ENCODE measurements around the gene MYO1H.
A peak's percentile ranks its signal among the peaks of the same experiment; 100 is the strongest.

MYO1H gene

GRCh38 chr12:109377139-109377685, 29.5 kb downstream of the MYO1H start:
- H3K4me3 ChIP-seq (ENCODE audit: low read depth, low read length): no peak overlapping the region
- no peak for TF ChIP-seq CTCF (IDR thresholded peaks at IDR 0.05; ENCODE audit: insufficient read depth, low read length, missing control alignments)
- DNase-seq (ENCODE audit: low read depth, low spot score): no peak
- CTCF ChIA-PET: interaction anchor here (1.0 to 11.2 kb wide), 4 partner anchors 8 to 17 kb away, joined by 3 to 97 read pairs (median 4); no protein-coding TSS in a partner anchor
- POLR2A ChIA-PET: no interaction called here

- TF ChIP-seq CTCF (IDR thresholded peaks at IDR 0.05; ENCODE audit: insufficient read depth, low read length, missing control alignments): no peak
- DNase-seq (ENCODE audit: low read depth, low spot score): no peak
- H3K4me3 ChIP-seq (ENCODE audit: low read depth, low read length): no peak overlapping the region
- ChIA-PET CTCF (interaction anchor here (0.6 to 11.2 kb wide), 5 partner anchors 8 to 266 kb away, joined by 3 to 97 read pairs (median 8); no protein-coding TSS in a partner anchor), POLR2A (no interaction called here)
Measured at GRCh38 chr12:109378569-109378968, 30.9 kb downstream of the MYO1H start.

GRCh38 chr12:109382031-109382430, 34.3 kb downstream of the MYO1H start:
- no peak for TF ChIP-seq CTCF (IDR thresholded peaks at IDR 0.05; ENCODE audit: insufficient read depth, low read length, missing control alignments)
- no peak for DNase-seq (ENCODE audit: low read depth, low spot score)
- ChIA-PET CTCF (interaction anchor here (1.9 to 11.2 kb wide), 3 partner anchors 12 to 270 kb away, joined by 10 to 97 read pairs (median 23); no protein-coding TSS in a partner anchor), POLR2A (no interaction called here)
- H3K4me3 ChIP-seq (ENCODE audit: low read depth, low read length): no peak overlapping the region

- no peak overlapping the region for H3K4me3 ChIP-seq (ENCODE audit: low read depth, low read length)
- POLR2A ChIA-PET: no interaction called here
- DNase-seq (ENCODE audit: low read depth, low spot score): no peak
- CTCF ChIA-PET: interaction anchor here (1.3 to 11.2 kb wide), 4 partner anchors 11 to 275 kb away, joined by 3 to 97 read pairs (median 16); no protein-coding TSS in a partner anchor
- TF ChIP-seq CTCF (IDR thresholded peaks at IDR 0.05; ENCODE audit: insufficient read depth, low read length, missing control alignments): no peak
Measured at GRCh38 chr12:109383240-109383639, 35.5 kb downstream of the MYO1H start.

- ChIA-PET POLR2A (interaction anchor here (1.2 kb wide), 1 partner anchor 287 kb away, joined by 3 read pairs; no protein-coding TSS in a partner anchor), CTCF (interaction anchor here (0.6 to 11.2 kb wide), 32 partner anchors 9 to 854 kb away, joined by 3 to 97 read pairs (median 4); partner anchors contain the start of gene ACACB)
- no peak overlapping the region for H3K4me3 ChIP-seq (ENCODE audit: low read depth, low read length)
- no peak for DNase-seq (ENCODE audit: low read depth, low spot score)
- TF ChIP-seq CTCF (IDR thresholded peaks at IDR 0.05; ENCODE audit: insufficient read depth, low read length, missing control alignments): peak; percentile 34
Measured at GRCh38 chr12:109385339-109386058, 37.8 kb downstream of the MYO1H start.

GRCh38 chr12:109386059-109386433, 38.3 kb downstream of the MYO1H start:
- ChIA-PET POLR2A (interaction anchor here (1.2 kb wide), 1 partner anchor 288 kb away, joined by 3 read pairs; no protein-coding TSS in a partner anchor), CTCF (interaction anchor here (0.6 to 11.2 kb wide), 27 partner anchors 8 to 855 kb away, joined by 3 to 97 read pairs (median 6); partner anchors contain the start of gene ACACB)
- no peak for TF ChIP-seq CTCF (IDR thresholded peaks at IDR 0.05; ENCODE audit: insufficient read depth, low read length, missing control alignments)

More at GRCh38 chr12:109386059-109386433, 38.3 kb downstream of the MYO1H start:
- no peak overlapping the region for H3K4me3 ChIP-seq (ENCODE audit: low read depth, low read length)
- no peak for DNase-seq (ENCODE audit: low read depth, low spot score)
